HepG2 (cell line): ENCODE results near the gene AJM1. TPM values are rescaled to one million over a fixed set of nuclear protein-coding genes. Genes with fewer than 3 reads are reported as not detected.
A peak's percentile ranks its signal among the peaks of the same experiment; 100 is the strongest.

Experiments
- CERS6 ChIP-seq: sonication (generic); formaldehyde crosslinking; IDR thresholded peaks from 2 replicates; pipeline ENCODE4 v1.5.0; 2020; ENCODE audit warnings: missing genetic modification reagents
- DMAP1 ChIP-seq: IDR thresholded peaks from 2 replicates; pipeline ENCODE4 v1.6.1; 2016
- ERF ChIP-seq: IDR thresholded peaks from 2 replicates; pipeline ENCODE4 v1.6.1; 2018; ENCODE audit warnings: missing biosample characterization, missing genetic modification reagents
- FOXJ3 ChIP-seq: sonication (generic); formaldehyde crosslinking; IDR thresholded peaks from 2 replicates; pipeline ENCODE4 v1.4.0; 2020; ENCODE audit warnings: missing genetic modification reagents, mild to moderate bottlenecking, borderline replicate concordance
- GZF1 ChIP-seq: sonication (generic); formaldehyde crosslinking; IDR thresholded peaks from 2 replicates; pipeline ENCODE4 v1.5.1; 2020; ENCODE audit warnings: mild to moderate bottlenecking, missing genetic modification reagents
- KDM5B ChIP-seq: sonication (generic); formaldehyde crosslinking; IDR thresholded peaks from 2 replicates; pipeline ENCODE4 v1.4.0; 2020; ENCODE audit warnings: missing genetic modification reagents, mild to moderate bottlenecking, borderline replicate concordance
- MYNN ChIP-seq: sonication (generic); formaldehyde crosslinking; IDR thresholded peaks from 2 replicates; pipeline ENCODE4 v1.4.0; 2020; ENCODE audit warnings: mild to moderate bottlenecking, low read depth, missing genetic modification reagents
- PATZ1 ChIP-seq: sonication (generic); formaldehyde crosslinking; IDR thresholded peaks from 2 replicates; pipeline ENCODE4 v1.4.0; 2020; ENCODE audit warnings: missing genetic modification reagents
- POLR2G ChIP-seq: fragments of 200-400 bp; formaldehyde crosslinking; IDR thresholded peaks from 2 replicates; pipeline ENCODE4 v1.6.1; 2018; ENCODE audit warnings: mild to moderate bottlenecking, low read depth, low read length, moderate library complexity
- RAD21 ChIP-seq: fragments of 450-650 bp; formaldehyde crosslinking; IDR thresholded peaks from 2 replicates; pipeline ENCODE4 v1.5.0; 2020; ENCODE audit warnings: mild to moderate bottlenecking
- SIX1 ChIP-seq: sonication (generic); formaldehyde crosslinking; IDR thresholded peaks from 2 replicates; pipeline ENCODE4 v1.4.0; 2020; ENCODE audit warnings: missing genetic modification reagents, borderline replicate concordance
- SP2 ChIP-seq: sonication (generic); formaldehyde crosslinking; IDR thresholded peaks from 2 replicates; pipeline ENCODE4 v1.5.1; 2020; ENCODE audit warnings: mild to moderate bottlenecking, missing genetic modification reagents
- SP4 ChIP-seq: sonication (generic); formaldehyde crosslinking; IDR thresholded peaks from 2 replicates; pipeline ENCODE4 v1.8.1; 2023; ENCODE audit warnings: mild to moderate bottlenecking, missing genetic modification reagents
- THAP11 ChIP-seq: IDR thresholded peaks from 2 replicates; pipeline ENCODE4 v1.6.1; 2016; ENCODE audit warnings: missing biosample characterization, missing genetic modification reagents
- ZBTB38 ChIP-seq: sonication (generic); formaldehyde crosslinking; IDR thresholded peaks from 2 replicates; pipeline ENCODE4 v1.5.1; 2020; ENCODE audit warnings: mild to moderate bottlenecking, missing genetic modification reagents
- ZNF263 ChIP-seq: sonication (generic); formaldehyde crosslinking; IDR thresholded peaks from 2 replicates; pipeline ENCODE4 v1.4.0; 2020; ENCODE audit warnings: missing genetic modification reagents
- ZNF274 ChIP-seq: sonication (generic); formaldehyde crosslinking; IDR thresholded peaks from 2 replicates; pipeline ENCODE4 v1.5.1; 2020; ENCODE audit warnings: mild to moderate bottlenecking, missing genetic modification reagents
- ZNF333 ChIP-seq: sonication (generic); formaldehyde crosslinking; IDR thresholded peaks from 2 replicates; pipeline ENCODE4 v1.4.0; 2020; ENCODE audit warnings: mild to moderate bottlenecking, missing genetic modification reagents, borderline replicate concordance
- ZNF337 ChIP-seq: sonication (generic); formaldehyde crosslinking; IDR thresholded peaks from 2 replicates; pipeline ENCODE4 v1.5.1; 2020; ENCODE audit warnings: missing genetic modification reagents, low read depth, mild to moderate bottlenecking, borderline replicate concordance
- ZNF432 ChIP-seq: sonication (generic); formaldehyde crosslinking; IDR thresholded peaks from 2 replicates; pipeline ENCODE4 v1.5.0; 2020; ENCODE audit warnings: missing genetic modification reagents, mild to moderate bottlenecking, borderline replicate concordance
- ZNF589 ChIP-seq: sonication (generic); formaldehyde crosslinking; conservative IDR thresholded peaks from 2 replicates; pipeline ENCODE4 v1.8.0; 2022; ENCODE audit warnings: mild to moderate bottlenecking, moderate library complexity, missing genetic modification reagents
- ZNF644 ChIP-seq: IDR thresholded peaks from 2 replicates; pipeline ENCODE4 v1.6.1; 2016; ENCODE audit warnings: low read depth
- ZNF761 ChIP-seq: sonication (generic); formaldehyde crosslinking; conservative IDR thresholded peaks from 2 replicates; pipeline ENCODE4 v1.4.0; 2020; ENCODE audit warnings: mild to moderate bottlenecking, missing genetic modification reagents
- ZNF772 ChIP-seq: sonication (generic); formaldehyde crosslinking; IDR thresholded peaks from 2 replicates; pipeline ENCODE4 v1.5.0; 2020; ENCODE audit warnings: mild to moderate bottlenecking, missing genetic modification reagents
- polyA plus RNA-seq, 8 experiments: library from polyadenylated mRNA; depleted of rRNA in 3 of 8; stranded (reverse) in 7 of 8; unstranded in 1 of 8; fragments of >200 nt; fragmentation: Illumina TruSeq in 4 of 8; extraction: Trizol in 4 of 8; gene quantifications; 2 replicates each; pipeline versions ENCODE4 v1.2.1 to v1.2.3, GENCODE V29; 2011 to 2016; ENCODE audit warnings: low read depth in 4 of 8, missing spikeins in 1 of 8, mixed read lengths in 1 of 8; ENCODE audit not compliant: insufficient read depth in 1 of 8
- total RNA-seq, 5 experiments: library from RNA; depleted of rRNA; stranded (reverse); fragments of >200 nt; fragmentation: Illumina TruSeq; extraction: Trizol; gene quantifications; 2 replicates each; pipeline ENCODE4 v1.2.3, GENCODE V29; 2016; ENCODE audit warnings: low read depth in 1 of 5
- TF ChIP-seq, protein P1 (sequence below), 2 experiments: IDR thresholded peaks; 2 replicates each; pipeline ENCODE4 v1.6.1; 2011 to 2012; ENCODE audit warnings: low read length in 2 of 2, borderline replicate concordance in 1 of 2, low read depth in 1 of 2, mild to moderate bottlenecking in 1 of 2, moderate library complexity in 1 of 2

Gene AJM1
- total and polyA plus RNA-seq, 2 of the 13 experiments (the other 11 are each of a cell fraction or from before 2014, with no cell fraction given): 1.1 to 1.2 TPM

DNA sequence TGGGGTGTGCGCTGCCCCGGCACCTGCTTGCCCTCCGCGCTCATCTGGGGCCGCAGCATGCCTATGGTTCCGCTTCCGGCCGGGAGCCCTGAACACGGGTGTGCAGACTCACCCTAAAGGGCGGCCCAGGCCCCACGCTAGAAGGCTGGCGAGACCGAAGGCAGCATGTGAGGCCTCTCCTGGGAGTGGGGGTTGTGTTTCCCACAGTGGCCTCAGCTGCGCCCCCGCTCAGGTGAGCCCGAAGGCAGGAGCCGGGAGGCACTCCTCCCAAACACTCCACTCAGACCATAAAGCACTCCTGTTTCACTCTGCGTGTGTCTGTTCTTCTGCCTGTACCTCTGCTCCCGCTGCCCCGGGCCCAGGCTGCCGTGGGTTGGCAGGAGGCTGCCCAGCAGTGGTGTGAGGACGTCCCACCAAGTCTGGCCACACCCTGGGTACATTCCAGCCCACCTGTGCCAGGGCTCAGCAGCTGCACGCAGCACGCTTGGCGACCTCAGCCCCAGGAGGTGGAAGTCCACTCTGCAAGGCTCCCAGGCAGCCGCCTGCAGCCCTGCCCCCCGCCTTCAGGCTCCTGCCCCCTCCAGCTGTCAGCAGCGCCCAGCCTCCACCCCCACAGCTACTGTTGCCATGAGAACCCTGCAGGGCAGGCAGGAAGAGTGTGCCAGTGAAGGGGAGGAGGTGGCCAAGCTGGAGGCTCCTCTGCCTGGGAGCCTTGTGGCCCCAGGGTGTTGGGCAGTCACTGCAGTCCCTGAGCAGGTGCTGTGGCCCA is 1.2 kb upstream of the AJM1 start (continued):
- TF ChIP-seq CERS6 (no peak), ERF (CRISPR knock-in tag) (no peak), FOXJ3 (CRISPR knock-in tag) (no peak), POLR2G (no peak; the same call in 1 of the 2 replicates), ZBTB38 (CRISPR knock-in tag) (peak; percentile 80), ZNF432 (CRISPR knock-in tag) (no peak), PATZ1 (CRISPR knock-in tag) (peak; percentile 81), ZNF772 (CRISPR knock-in tag) (no peak), SIX1 (CRISPR knock-in tag) (no peak), GZF1 (CRISPR knock-in tag) (no peak), SP2 (CRISPR knock-in tag) (no peak), SP4 (CRISPR knock-in tag) (0 out of 2 replicates have a peak, but pooled peaks have one; percentile 33), DMAP1 (CRISPR knock-in tag) (no peak; the same call in 1 of the 2 replicates), KDM5B (CRISPR knock-in tag) (peak; percentile 51; the same call in 1 of the 2 replicates), ZNF761 (CRISPR knock-in tag) (0 out of 2 replicates have a peak, but pooled peaks have one; percentile 61), ZNF337 (CRISPR knock-in tag) (0 out of 2 replicates have a peak, but pooled peaks have one; percentile 31), ZNF333 (CRISPR knock-in tag) (no peak), ZNF263 (CRISPR knock-in tag) (no peak; the same call in 1 of the 2 replicates), ZNF589 (0 out of 2 replicates have a peak, but pooled peaks have one; percentile 53), MYNN (CRISPR knock-in tag) (no peak), ZNF644 (no peak), ZNF274 (CRISPR knock-in tag) (0 out of 2 replicates have a peak, but pooled peaks have one; percentile 28), RAD21 (CRISPR knock-in tag) (no peak), THAP11 (CRISPR knock-in tag) (no peak)
- TF ChIP-seq, protein P1, sequence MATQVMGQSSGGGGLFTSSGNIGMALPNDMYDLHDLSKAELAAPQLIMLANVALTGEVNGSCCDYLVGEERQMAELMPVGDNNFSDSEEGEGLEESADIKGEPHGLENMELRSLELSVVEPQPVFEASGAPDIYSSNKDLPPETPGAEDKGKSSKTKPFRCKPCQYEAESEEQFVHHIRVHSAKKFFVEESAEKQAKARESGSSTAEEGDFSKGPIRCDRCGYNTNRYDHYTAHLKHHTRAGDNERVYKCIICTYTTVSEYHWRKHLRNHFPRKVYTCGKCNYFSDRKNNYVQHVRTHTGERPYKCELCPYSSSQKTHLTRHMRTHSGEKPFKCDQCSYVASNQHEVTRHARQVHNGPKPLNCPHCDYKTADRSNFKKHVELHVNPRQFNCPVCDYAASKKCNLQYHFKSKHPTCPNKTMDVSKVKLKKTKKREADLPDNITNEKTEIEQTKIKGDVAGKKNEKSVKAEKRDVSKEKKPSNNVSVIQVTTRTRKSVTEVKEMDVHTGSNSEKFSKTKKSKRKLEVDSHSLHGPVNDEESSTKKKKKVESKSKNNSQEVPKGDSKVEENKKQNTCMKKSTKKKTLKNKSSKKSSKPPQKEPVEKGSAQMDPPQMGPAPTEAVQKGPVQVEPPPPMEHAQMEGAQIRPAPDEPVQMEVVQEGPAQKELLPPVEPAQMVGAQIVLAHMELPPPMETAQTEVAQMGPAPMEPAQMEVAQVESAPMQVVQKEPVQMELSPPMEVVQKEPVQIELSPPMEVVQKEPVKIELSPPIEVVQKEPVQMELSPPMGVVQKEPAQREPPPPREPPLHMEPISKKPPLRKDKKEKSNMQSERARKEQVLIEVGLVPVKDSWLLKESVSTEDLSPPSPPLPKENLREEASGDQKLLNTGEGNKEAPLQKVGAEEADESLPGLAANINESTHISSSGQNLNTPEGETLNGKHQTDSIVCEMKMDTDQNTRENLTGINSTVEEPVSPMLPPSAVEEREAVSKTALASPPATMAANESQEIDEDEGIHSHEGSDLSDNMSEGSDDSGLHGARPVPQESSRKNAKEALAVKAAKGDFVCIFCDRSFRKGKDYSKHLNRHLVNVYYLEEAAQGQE (IDR thresholded peaks at IDR 0.05; ENCODE audit: borderline replicate concordance in 1 of 2, low read depth in 1 of 2, low read length in 2 of 2): no peak
